Uterus (tissue), 4 donors: Measurements from ENCODE around the gene CHMP6. TPM values are rescaled to one million over a fixed set of nuclear protein-coding genes. Genes with fewer than 3 reads are reported as not detected.

Source experiments
- DNase-seq, 2 donors: peaks; one replicate each; pipeline ENCODE4 v3.0.0-alpha.2; 2019 to 2020
- H3K27ac ChIP-seq, 2 donors: fragments of 200-600 bp; sonication (generic); 1 replicate in 1 of 2; 2 replicates in 1 of 2; pipeline ENCODE4 v1.5.1; 2016 to 2018
- H3K27me3 ChIP-seq, 2 donors: fragments of 200-600 bp; sonication (generic); one replicate each; pipeline ENCODE4 v1.5.1; 2018 to 2019; ENCODE audit warnings: control low read depth in 1 of 2
- H3K36me3 ChIP-seq, 2 donors: fragments of 200-600 bp; sonication (generic); one replicate each; pipeline ENCODE4 v1.5.1; 2019; ENCODE audit warnings: control low read depth in 1 of 2
- H3K4me1 ChIP-seq, 2 donors: fragments of 200-600 bp; sonication (generic); one replicate each; pipeline ENCODE4 v1.5.1; 2018 to 2019; ENCODE audit warnings: control low read depth in 1 of 2
- H3K4me3 ChIP-seq, 2 donors: fragments of 200-600 bp; sonication (generic); 1 replicate in 1 of 2; 2 replicates in 1 of 2; pipeline ENCODE4 v1.5.1; 2018 to 2019; ENCODE audit warnings: mild to moderate bottlenecking in 1 of 2
- H3K9me3 ChIP-seq, 2 donors: fragments of 200-600 bp; sonication (generic); one replicate each; pipeline ENCODE4 v1.5.1; 2019; ENCODE audit warnings: control low read depth in 1 of 2
- CTCF ChIP-seq, 4 experiments: fragments of 200-600 bp in 2 of 4; fragments of 450-650 bp in 2 of 4; sonication (generic) in 2 of 4; IDR thresholded peaks; one replicate each; pipeline ENCODE4 v1.5.1; 2016 to 2019; ENCODE audit warnings: antibody characterized with exemption in 4 of 4, mild to moderate bottlenecking in 2 of 4, moderate library complexity in 1 of 4
- POLR2A ChIP-seq, 2 donors: fragments of 450-650 bp; IDR thresholded peaks; one replicate each; pipeline ENCODE4 v1.6.1; 2016; ENCODE audit warnings: antibody characterized with exemption in 2 of 2, mild to moderate bottlenecking in 1 of 2, moderate library complexity in 1 of 2
- intact Hi-C: fragments of 100-400 bp; cut with DNase I; formaldehyde crosslinking; loops from one replicate; pipeline ENCODE4 v1.15.1; 2023; ENCODE audit warnings: low total_unique reads
- total RNA-seq, 4 donors: library from RNA; depleted of rRNA in 3 of 4; stranded (reverse); fragments of >200 nt in 3 of 4; gene quantifications; one replicate each; pipeline versions ENCODE4 v1.1.0 to v1.2.4, GENCODE V29; 2014 to 2023
- donor health status: DM: yes; HTN: yes; CAD: no.

The CHMP6 gene
- total RNA-seq, 4 donors from 2014 or later, result 3.6 to 33.2 (median 19.8) TPM

GRCh38 chr17:80960797-80961452, 30.7 kb upstream of the CHMP6 start:
- H3K27me3 ChIP-seq, result no peaks in the 10 kb centered on the region

GRCh38 chr17:80961541-80962330, 29.9 kb upstream of the CHMP6 start:
- DNase-seq, result no peak
- Histone ChIP-seq H3K27me3 (no peaks in the 10 kb centered on the region), H3K4me3 (no peak overlapping the region), H3K4me1 (peaks cover 10 to 32% of the 10 kb centered on the region in 2 donors), H3K36me3 (no peaks in the 10 kb centered on the region), H3K27ac (peak overlapping the region; percentile 86 to 92), H3K9me3 (no peaks in the 10 kb centered on the region)
- intact Hi-C loops, result loop anchor here (10.0 kb wide), 1 partner anchor 97 kb away; no protein-coding TSS in a partner anchor
- TF ChIP-seq POLR2A (IDR thresholded peaks at IDR 0.05) (no peak), CTCF (IDR thresholded peaks at IDR 0.05) (no peak)

More at GRCh38 chr17:80960797-80961452, 30.7 kb upstream of the CHMP6 start:
- TF ChIP-seq POLR2A (IDR thresholded peaks at IDR 0.05) (no peak), CTCF (IDR thresholded peaks at IDR 0.05) (no peak)
- Histone ChIP-seq H3K27ac (peak overlapping the region; percentile 86 to 92), H3K36me3 (no peaks in the 10 kb centered on the region), H3K9me3 (no peaks in the 10 kb centered on the region), H3K4me1 (peaks cover 10 to 32% of the 10 kb centered on the region in 2 donors), H3K4me3 (no peak overlapping the region)
- intact Hi-C loops, result loop anchor here (10.0 kb wide), 1 partner anchor 96 kb away; no protein-coding TSS in a partner anchor
- DNase-seq, result no peak

DNA sequence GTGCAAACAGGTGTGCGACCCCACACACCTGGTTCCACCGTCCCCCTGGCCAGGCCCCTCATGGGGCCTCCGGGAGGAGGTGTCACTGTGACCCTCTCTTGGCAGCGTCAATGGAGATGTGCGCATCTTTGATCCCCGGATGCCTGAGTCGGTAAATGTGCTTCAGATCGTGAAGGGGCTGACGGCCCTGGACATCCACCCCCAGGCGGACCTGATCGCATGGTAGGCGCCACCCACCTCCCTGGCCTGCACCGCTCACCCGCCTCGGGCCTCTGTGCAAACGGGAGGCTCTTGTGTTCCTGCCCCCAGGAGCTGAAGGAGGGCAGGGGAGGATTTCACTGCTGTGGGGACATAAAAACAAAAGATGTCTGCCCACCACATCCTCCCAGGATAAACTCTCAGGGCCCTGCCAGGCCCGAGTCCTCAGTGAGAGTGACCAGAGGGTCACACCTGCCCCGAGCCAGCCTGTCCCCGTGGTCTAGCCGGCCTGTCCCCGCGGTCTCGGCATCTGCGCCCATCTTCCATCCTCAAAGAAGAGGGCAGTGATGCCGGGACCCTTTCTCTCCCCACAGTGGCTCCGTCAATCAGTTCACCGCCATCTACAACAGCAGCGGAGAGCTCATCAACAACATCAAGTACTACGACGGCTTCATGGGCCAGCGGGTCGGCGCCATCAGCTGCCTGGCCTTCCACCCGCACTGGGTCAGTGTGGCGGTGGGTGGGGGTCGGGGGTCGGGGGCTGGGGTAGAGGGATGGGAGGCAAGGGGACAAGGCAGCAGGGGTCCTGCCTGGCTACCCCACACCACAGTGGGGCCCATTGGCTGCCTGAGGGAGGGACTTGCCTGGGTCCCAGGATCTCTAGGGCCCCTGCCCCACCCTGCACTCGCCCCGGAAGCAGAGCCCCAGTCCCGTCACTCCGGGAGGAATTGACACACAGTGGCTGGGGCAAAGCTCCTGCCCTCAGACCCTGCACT, 29.0 kb upstream of the CHMP6 start:
- Histone ChIP-seq H3K4me1 (peaks cover 10 to 32% of the 10 kb centered on the region in 2 donors), H3K9me3 (no peaks in the 10 kb centered on the region), H3K4me3 (no peak overlapping the region), H3K27me3 (no peaks in the 10 kb centered on the region), H3K27ac (peak overlapping the region; percentile 86 to 92), H3K36me3 (no peaks in the 10 kb centered on the region)
- intact Hi-C loops, result loop anchor here (10.0 kb wide), 1 partner anchor 98 kb away; no protein-coding TSS in a partner anchor
- TF ChIP-seq POLR2A (IDR thresholded peaks at IDR 0.05), result no peak
- no peak for DNase-seq

DNA sequence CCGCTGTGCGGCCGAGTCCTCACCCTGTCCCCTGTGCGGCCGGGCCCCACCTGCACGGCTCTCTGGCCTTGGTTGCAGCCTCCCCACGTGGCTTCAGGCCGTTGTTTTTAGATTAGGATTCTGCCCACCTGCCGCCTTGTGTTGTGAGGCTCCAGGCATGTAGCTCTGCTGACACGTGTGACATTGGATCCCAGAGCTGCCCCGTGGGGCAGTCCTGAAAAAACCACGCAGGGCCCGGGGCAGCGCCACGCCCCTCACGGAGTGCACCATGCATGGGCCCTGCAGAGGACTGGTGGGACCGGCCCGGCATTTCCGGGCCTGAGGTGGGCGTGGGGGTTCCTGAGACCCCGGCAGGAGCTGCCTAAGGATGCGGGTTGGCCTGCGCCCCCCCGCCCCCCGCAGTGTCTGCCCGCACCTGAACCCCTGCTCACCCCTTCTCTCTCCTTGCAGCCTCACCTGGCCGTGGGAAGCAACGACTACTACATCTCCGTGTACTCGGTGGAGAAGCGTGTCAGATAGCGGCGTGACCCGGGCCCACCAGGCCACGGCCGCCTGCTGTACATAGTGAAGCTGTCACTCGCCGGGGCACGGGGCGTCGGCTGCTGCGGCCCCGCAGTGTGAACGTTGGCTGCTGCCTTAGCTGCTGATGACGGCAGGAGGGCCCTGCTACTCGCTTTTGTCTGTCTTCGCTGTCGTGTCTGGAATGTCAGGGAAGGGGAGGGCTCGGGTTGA, 27.7 kb upstream of the CHMP6 start:
- Histone ChIP-seq H3K27me3 (no peaks in the 10 kb centered on the region), H3K36me3 (no peaks in the 10 kb centered on the region), H3K4me3 (no peak overlapping the region), H3K4me1 (peaks cover 15 to 31% of the 10 kb centered on the region in 2 donors), H3K27ac (peak overlapping the region in 1 of 2 donors; percentile 34), H3K9me3 (no peaks in the 10 kb centered on the region)
- no peak for TF ChIP-seq POLR2A (IDR thresholded peaks at IDR 0.05)
- no peak for TF ChIP-seq CTCF (IDR thresholded peaks at IDR 0.05)
- intact Hi-C loops, result loop anchor here (10.0 kb wide), 1 partner anchor 99 kb away; no protein-coding TSS in a partner anchor
- no peak for DNase-seq
